ENCODE measurements around the gene TRAF3IP3.

The TRAF3IP3 gene

DNA sequence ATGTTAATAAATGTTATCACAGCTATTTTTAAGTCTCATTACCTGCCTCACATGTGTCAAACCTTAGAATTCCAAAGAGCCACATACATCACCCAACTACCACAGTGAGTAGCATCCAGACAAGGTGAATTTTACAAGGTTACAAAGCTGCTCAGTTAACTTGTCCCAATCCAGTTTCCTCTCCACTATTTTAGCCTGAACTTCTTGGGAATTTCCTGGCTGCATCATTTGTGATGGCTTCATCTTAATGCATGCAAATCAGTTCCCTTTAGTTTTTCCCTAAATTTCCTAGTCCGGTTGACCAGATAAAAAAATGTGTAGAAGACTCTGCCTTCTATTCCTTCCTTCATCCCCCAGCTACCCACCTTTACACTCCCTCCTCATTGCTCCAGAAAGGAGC is 597 bp upstream of the TRAF3IP3 start:
- H3K4me3 ChIP-seq (ENCODE audit: low read length): no peak overlapping the region
- no peaks in the 10 kb centered on the region for H3K36me3 ChIP-seq (ENCODE audit: insufficient read depth, low read length)
- no peaks in the 10 kb centered on the region for H3K9me3 ChIP-seq (replicated peaks; ENCODE audit: low read length)
- H3K4me1 ChIP-seq (ENCODE audit: control insufficient read depth, insufficient read depth, low read length): no peaks in the 10 kb centered on the region
- H3K9ac ChIP-seq (ENCODE audit: low read depth, low read length): no peak overlapping the region
- H3K4me2 ChIP-seq (ENCODE audit: low read length): no peak overlapping the region
- H3K27me3 ChIP-seq (ENCODE audit: control insufficient read depth, insufficient read depth, low read length): peaks cover 28% of the 10 kb centered on the region

DNA sequence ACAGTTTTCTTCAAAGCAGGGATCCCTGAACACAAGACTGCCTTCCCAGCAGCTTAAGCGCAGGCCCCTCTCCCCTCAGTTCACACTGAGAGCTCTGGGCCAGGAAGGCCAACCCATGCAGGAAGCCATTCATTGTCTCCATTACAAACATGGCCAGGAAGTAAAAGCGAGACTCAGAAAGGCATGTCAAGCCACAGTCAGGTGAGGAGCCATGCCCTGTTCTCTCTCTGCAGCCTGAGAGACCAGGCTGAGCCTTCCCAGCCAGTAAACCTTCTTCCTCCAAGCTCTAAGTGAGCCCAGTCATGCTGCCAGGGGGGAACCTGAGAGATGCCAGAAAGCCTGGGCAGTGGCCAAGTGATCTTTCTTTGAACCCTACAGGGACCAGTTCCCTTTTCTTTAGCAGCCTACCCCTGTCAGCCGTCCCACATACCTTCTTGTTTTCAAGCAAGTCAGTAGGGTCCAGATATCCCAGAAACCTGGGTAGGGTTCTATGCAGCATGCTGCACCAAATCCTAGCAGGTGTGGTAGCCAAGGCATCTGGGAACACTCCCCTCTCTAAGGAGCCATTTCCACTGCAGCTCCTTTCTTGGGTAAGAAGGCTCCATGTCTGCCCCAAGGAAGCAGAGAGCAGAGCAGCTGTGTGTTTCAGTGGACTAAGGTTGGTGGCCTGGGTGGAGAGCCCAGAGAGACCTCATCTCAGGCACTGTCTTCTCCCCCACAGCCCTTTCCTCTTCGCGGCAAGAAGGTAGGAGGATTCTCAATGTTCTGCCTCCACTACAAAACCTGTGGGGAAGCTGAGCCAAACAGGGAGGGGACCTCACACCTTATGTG is 977 bp downstream of the TRAF3IP3 start:
- H3K9me3 ChIP-seq (replicated peaks; ENCODE audit: low read length): no peaks in the 10 kb centered on the region
- no peak overlapping the region for H3K4me3 ChIP-seq (ENCODE audit: low read length)
- no peak overlapping the region for H3K4me2 ChIP-seq (ENCODE audit: low read length)
- H3K9ac ChIP-seq (ENCODE audit: low read depth, low read length): no peak overlapping the region
- peaks cover 28% of the 10 kb centered on the region for H3K27me3 ChIP-seq (ENCODE audit: control insufficient read depth, insufficient read depth, low read length)
- no peaks in the 10 kb centered on the region for H3K36me3 ChIP-seq (ENCODE audit: insufficient read depth, low read length)
- peaks cover 2% of the 10 kb centered on the region for H3K4me1 ChIP-seq (ENCODE audit: control insufficient read depth, insufficient read depth, low read length)

DNA sequence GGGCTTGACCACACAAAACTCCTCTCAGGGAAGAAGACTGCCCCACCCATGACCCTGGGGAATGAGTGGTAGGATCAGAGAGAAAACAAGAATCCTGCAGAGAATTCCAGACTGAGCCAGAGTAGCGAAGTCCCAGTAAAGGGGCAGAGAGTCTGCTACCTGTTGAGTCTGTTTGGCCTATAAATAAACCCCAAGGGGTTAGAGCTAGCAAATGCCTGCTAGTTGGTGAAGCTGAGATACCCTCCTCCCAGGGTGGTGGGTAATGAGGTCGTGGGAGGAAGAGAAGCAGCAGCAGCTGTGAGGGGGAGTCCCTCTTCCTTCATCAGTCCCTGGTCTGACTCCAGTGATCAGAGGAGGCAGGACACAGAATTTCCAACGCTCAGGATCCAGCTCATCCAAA is 2.5 kb downstream of the TRAF3IP3 start:
- no peak overlapping the region for H3K4me2 ChIP-seq (ENCODE audit: low read length)
- no peaks in the 10 kb centered on the region for H3K9me3 ChIP-seq (replicated peaks; ENCODE audit: low read length)
- H3K4me1 ChIP-seq (ENCODE audit: control insufficient read depth, insufficient read depth, low read length): peaks cover 2% of the 10 kb centered on the region
- H3K36me3 ChIP-seq (ENCODE audit: insufficient read depth, low read length): no peaks in the 10 kb centered on the region
- no peak overlapping the region for H3K9ac ChIP-seq (ENCODE audit: low read depth, low read length)
- H3K4me3 ChIP-seq (ENCODE audit: low read length): no peak overlapping the region
- H3K27me3 ChIP-seq (ENCODE audit: control insufficient read depth, insufficient read depth, low read length): peaks cover 25% of the 10 kb centered on the region

DNA sequence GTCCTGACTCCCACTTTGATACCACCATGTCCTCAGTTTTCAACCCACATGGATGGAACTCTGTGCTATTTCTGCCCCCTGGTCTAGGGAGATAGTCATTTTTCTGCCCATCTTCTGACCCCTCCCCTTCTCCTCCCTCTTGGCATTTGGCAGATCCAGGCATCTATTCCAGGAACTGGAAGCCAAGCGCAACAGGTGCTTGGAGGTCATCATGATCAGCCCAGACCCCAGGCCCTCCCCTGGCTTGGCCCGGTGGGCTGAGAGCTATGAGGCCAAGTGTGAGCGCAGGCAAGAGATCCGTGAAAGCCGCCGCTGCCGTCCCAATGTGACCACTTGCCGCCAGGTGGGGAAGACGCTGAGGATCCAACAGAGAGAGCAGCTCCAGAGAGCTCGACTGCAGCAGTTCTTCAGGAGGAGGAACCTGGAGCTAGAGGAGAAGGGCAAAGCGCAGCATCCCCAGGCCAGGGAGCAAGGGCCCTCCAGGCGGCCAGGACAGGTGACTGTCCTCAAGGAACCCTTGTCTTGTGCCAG is 4.0 kb downstream of the TRAF3IP3 start:
- Histone ChIP-seq H3K9ac (ENCODE audit: low read depth, low read length) (no peak overlapping the region), H3K4me1 (ENCODE audit: control insufficient read depth, insufficient read depth, low read length) (peaks cover 2% of the 10 kb centered on the region)

DNA sequence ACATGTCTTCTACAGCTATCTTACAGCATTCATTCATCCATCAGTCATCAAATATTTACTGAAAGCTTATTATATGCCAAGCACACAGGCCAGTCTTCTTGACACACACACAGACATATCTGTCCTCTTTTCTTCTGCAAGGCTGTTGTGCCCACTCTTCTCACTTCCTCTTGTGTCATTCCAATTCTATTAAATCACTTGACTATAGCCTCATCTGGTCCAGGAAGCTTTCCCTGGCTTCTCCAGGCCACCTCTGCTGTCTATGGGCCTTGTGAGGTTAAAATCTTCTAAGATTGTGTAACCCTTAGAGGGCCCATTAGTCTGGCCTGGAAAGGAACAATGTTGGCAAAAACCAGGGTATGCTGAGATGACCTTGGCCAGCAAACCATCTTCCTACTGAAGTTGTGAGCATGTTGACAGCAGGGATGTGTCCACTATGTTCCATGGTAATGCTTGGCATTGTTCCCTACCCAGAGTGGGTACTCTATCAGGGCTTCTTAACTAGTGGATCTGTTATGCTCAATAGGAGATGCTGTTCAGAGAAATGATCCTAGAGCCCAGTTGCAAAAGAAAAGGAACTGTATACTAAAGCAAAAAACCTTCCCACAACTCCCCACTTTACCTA is 5.3 kb downstream of the TRAF3IP3 start:
- H3K4me2 ChIP-seq (ENCODE audit: low read length): no peak overlapping the region
- peaks cover 25% of the 10 kb centered on the region for H3K27me3 ChIP-seq (ENCODE audit: control insufficient read depth, insufficient read depth, low read length)
- H3K4me1 ChIP-seq (ENCODE audit: control insufficient read depth, insufficient read depth, low read length): peaks cover 2% of the 10 kb centered on the region
- H3K4me3 ChIP-seq (ENCODE audit: low read length): no peak overlapping the region
- no peaks in the 10 kb centered on the region for H3K9me3 ChIP-seq (replicated peaks; ENCODE audit: low read length)
- no peaks in the 10 kb centered on the region for H3K36me3 ChIP-seq (ENCODE audit: insufficient read depth, low read length)
- no peak overlapping the region for H3K9ac ChIP-seq (ENCODE audit: low read depth, low read length)

More for the DNA sequence above, 4.0 kb downstream of the TRAF3IP3 start:
- H3K4me3 ChIP-seq (ENCODE audit: low read length): no peak overlapping the region
- H3K9me3 ChIP-seq (replicated peaks; ENCODE audit: low read length): no peaks in the 10 kb centered on the region
- no peaks in the 10 kb centered on the region for H3K36me3 ChIP-seq (ENCODE audit: insufficient read depth, low read length)
- no peak overlapping the region for H3K4me2 ChIP-seq (ENCODE audit: low read length)
- H3K27me3 ChIP-seq (ENCODE audit: control insufficient read depth, insufficient read depth, low read length): peaks cover 25% of the 10 kb centered on the region

DNA sequence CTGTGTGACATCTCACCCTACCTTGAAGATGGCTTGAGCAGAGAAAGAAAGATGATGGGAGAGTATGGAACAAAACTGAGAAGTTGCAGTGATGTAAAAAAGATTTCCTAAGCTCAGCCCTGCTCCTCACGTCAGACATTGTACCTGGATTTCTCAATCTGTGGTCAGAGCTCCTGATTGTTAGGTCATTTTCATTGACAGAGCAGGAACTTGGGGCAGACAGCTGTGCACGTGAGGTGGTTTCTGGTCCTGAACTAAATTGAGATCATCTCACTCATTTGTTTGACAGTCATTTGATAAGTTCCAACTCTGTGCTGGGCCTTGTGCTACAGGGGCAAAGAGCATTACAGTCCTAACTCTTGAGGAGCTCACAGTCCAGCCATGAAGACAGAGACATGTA is 10.2 kb downstream of the TRAF3IP3 start:
- Histone ChIP-seq H3K36me3 (ENCODE audit: insufficient read depth, low read length) (no peaks in the 10 kb centered on the region), H3K27me3 (ENCODE audit: control insufficient read depth, insufficient read depth, low read length) (no peaks in the 10 kb centered on the region), H3K4me2 (ENCODE audit: low read length) (no peak overlapping the region), H3K9ac (ENCODE audit: low read depth, low read length) (no peak overlapping the region), H3K4me3 (ENCODE audit: low read length) (no peak overlapping the region), H3K9me3 (replicated peaks; ENCODE audit: low read length) (no peaks in the 10 kb centered on the region), H3K4me1 (ENCODE audit: control insufficient read depth, insufficient read depth, low read length) (peaks cover 22% of the 10 kb centered on the region)

DNA sequence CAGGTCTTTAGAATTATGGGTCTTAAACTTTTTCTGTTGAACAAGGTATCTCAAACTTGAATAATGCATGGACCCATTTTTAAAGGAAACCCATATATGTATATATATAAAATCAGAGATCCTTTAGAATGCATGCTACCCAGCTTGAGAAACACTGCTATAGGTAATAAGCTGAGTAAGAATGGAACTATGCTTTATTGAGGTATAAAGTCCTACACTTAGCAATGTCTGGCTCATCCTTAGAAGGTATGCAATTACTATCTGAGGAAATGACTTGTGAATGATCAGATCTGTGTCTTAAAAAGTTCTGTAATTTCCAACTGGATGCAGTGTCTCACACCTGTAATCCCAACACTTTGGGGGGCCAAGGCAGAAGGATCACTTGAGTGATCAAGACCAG is 11.2 kb downstream of the TRAF3IP3 start:
- Histone ChIP-seq H3K36me3 (ENCODE audit: insufficient read depth, low read length) (no peaks in the 10 kb centered on the region), H3K9ac (ENCODE audit: low read depth, low read length) (no peak overlapping the region), H3K9me3 (replicated peaks; ENCODE audit: low read length) (no peaks in the 10 kb centered on the region), H3K4me2 (ENCODE audit: low read length) (no peak overlapping the region), H3K4me1 (ENCODE audit: control insufficient read depth, insufficient read depth, low read length) (peaks cover 20% of the 10 kb centered on the region), H3K27me3 (ENCODE audit: control insufficient read depth, insufficient read depth, low read length) (no peaks in the 10 kb centered on the region), H3K4me3 (ENCODE audit: low read length) (no peak overlapping the region)

DNA sequence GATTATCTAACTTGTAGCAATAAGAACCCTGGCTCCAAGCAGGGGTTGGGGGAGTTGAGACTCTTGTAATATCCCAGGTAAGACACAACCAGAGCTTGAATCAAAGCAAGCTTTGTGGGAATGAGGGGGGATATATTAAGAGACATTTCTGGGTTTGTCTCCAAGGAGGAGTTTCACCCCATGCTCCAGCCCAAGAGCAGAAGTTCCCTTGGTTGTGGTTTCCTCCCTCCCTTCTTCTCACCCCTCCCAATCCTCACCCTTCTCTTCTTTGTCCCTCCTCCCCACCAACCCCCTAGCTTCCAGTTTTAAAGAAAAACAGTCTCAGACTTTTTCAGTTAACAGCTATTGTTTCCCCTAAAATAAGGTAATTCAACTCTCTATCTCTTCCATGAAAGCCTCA is 11.9 kb downstream of the TRAF3IP3 start:
- Histone ChIP-seq H3K4me3 (ENCODE audit: low read length) (no peak overlapping the region), H3K4me1 (ENCODE audit: control insufficient read depth, insufficient read depth, low read length) (peaks cover 20% of the 10 kb centered on the region), H3K4me2 (ENCODE audit: low read length) (no peak overlapping the region), H3K9ac (ENCODE audit: low read depth, low read length) (no peak overlapping the region), H3K36me3 (ENCODE audit: insufficient read depth, low read length) (no peaks in the 10 kb centered on the region), H3K27me3 (ENCODE audit: control insufficient read depth, insufficient read depth, low read length) (no peaks in the 10 kb centered on the region), H3K9me3 (replicated peaks; ENCODE audit: low read length) (no peaks in the 10 kb centered on the region)

DNA sequence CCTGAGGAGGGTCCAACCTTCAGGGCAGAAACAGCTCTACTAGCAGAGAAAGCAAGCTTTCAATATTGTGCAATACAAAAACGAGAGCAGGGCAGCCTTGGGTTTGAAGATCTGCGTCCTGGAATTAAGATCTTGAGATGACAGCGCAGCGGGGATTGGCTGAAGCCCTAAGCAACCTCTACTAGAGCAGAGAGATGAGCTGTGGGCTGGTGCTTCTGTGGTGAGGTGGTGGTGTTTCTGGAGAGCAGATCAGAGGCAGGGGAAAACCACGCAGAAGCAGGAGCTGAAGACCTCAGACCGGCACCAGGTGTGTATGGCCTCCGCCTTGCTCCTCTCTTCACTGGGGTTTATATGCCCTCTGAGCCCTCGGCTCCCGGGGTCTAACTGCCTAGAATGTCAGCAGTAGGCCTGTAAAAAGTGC is 12.5 kb downstream of the TRAF3IP3 start:
- Histone ChIP-seq H3K4me1 (ENCODE audit: control insufficient read depth, insufficient read depth, low read length) (peaks cover 20% of the 10 kb centered on the region), H3K4me2 (ENCODE audit: low read length) (no peak overlapping the region), H3K36me3 (ENCODE audit: insufficient read depth, low read length) (no peaks in the 10 kb centered on the region), H3K9me3 (replicated peaks; ENCODE audit: low read length) (no peaks in the 10 kb centered on the region), H3K27me3 (ENCODE audit: control insufficient read depth, insufficient read depth, low read length) (no peaks in the 10 kb centered on the region), H3K9ac (ENCODE audit: low read depth, low read length) (no peak overlapping the region), H3K4me3 (ENCODE audit: low read length) (no peak overlapping the region)

DNA sequence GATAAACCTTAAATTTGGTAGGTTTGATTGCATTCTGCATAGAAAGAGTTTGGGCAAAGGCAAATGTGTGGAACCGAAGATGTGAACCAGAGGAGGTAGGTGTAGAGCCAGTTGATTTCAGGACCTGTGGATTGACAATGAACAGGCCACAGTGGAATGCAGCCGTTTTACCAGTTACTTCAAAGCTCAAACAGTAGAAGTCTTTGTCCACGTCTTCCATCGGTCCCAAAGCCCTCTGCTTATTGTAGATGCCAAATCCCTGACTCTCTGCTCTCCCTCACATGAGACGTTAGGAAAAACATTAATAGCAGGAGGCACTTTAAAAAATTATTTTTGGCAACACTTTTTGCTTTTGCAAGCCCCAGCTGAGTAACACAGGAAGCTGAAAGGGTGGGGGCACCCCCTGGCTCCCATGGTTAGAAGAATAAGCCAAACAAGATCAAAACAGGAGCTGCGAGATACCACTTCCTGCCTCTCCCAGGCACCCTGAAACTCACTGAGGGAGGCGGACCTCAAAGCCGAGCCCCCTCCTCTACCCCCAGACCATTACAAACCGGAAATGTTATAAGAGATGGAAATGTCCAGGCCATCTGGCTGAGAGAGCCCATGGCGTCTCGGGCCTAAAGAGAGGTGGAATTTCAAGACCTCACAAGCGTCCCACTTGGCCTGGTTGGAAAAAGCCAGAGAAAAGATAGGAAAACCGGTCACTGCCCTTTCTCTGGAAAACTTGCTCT is 13.5 kb downstream of the TRAF3IP3 start:
- Histone ChIP-seq H3K9ac (ENCODE audit: low read depth, low read length) (peak overlapping the region; percentile 58), H3K27me3 (ENCODE audit: control insufficient read depth, insufficient read depth, low read length) (no peaks in the 10 kb centered on the region), H3K9me3 (replicated peaks; ENCODE audit: low read length) (no peaks in the 10 kb centered on the region), H3K4me3 (ENCODE audit: low read length) (peak overlapping the region; percentile 13), H3K36me3 (ENCODE audit: insufficient read depth, low read length) (no peaks in the 10 kb centered on the region), H3K4me2 (ENCODE audit: low read length) (peak overlapping the region; percentile 53), H3K4me1 (ENCODE audit: control insufficient read depth, insufficient read depth, low read length) (peaks cover 20% of the 10 kb centered on the region)

DNA sequence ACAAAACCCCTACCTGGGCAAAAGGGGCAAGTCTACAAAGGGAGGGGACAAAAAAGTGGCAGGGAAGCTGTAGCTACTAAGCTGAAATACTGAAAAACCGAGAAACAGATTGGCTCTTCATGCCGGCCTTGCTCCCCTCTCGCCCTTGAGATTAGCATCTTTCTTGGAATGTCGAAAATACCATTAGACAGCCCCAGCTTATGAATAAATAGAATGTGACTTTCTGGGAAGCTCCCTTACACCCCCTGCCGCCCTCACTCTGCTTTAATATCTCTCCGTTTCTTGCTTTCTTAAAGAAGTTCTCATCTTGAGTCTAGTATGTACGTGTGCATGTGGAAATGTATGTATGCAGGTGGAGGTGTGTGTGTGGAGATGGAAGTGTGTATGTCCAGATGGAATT is 14.1 kb downstream of the TRAF3IP3 start:
- Histone ChIP-seq H3K4me2 (ENCODE audit: low read length) (peak overlapping the region; percentile 53), H3K36me3 (ENCODE audit: insufficient read depth, low read length) (no peaks in the 10 kb centered on the region), H3K9ac (ENCODE audit: low read depth, low read length) (peak overlapping the region; percentile 58), H3K27me3 (ENCODE audit: control insufficient read depth, insufficient read depth, low read length) (no peaks in the 10 kb centered on the region), H3K9me3 (replicated peaks; ENCODE audit: low read length) (no peaks in the 10 kb centered on the region), H3K4me3 (ENCODE audit: low read length) (no peak overlapping the region), H3K4me1 (ENCODE audit: control insufficient read depth, insufficient read depth, low read length) (peaks cover 20% of the 10 kb centered on the region)

All from skeletal muscle satellite cell (primary cell).